Epithelial cell of proximal tubule (primary cell): ENCODE data around the gene STK35. TPM values are rescaled to one million over a fixed set of nuclear protein-coding genes. Genes with fewer than 3 reads are reported as not detected.

Experiments
- DNase-seq: peaks from one replicate; pipeline ENCODE4 v3.0.0-alpha.2; 2011; ENCODE audit warnings: low read depth
- H3K4me3 ChIP-seq: 2 replicates; pipeline ENCODE4 v1.5.1; 2011; ENCODE audit warnings: low read depth, mild to moderate bottlenecking, low read length
- CTCF ChIP-seq: conservative IDR thresholded peaks from 2 replicates; pipeline ENCODE4 v1.5.1; 2012; ENCODE audit warnings: low read depth, mild to moderate bottlenecking, low read length
- total RNA-seq: library from RNA; depleted of rRNA; stranded (reverse); fragments of >200 nt; gene quantifications from 2 replicates; pipeline ENCODE4 v1.2.3, GENCODE V29; 2015

The STK35 gene
- total RNA-seq, 1 donor from 2014 or later, result 23.8 TPM

- no peak for DNase-seq
- H3K4me3 ChIP-seq, result no peak overlapping the region
- no peak for TF ChIP-seq CTCF
Measured at GRCh38 chr20:2156666-2157624, 55.3 kb downstream of the STK35 start.

DNA sequence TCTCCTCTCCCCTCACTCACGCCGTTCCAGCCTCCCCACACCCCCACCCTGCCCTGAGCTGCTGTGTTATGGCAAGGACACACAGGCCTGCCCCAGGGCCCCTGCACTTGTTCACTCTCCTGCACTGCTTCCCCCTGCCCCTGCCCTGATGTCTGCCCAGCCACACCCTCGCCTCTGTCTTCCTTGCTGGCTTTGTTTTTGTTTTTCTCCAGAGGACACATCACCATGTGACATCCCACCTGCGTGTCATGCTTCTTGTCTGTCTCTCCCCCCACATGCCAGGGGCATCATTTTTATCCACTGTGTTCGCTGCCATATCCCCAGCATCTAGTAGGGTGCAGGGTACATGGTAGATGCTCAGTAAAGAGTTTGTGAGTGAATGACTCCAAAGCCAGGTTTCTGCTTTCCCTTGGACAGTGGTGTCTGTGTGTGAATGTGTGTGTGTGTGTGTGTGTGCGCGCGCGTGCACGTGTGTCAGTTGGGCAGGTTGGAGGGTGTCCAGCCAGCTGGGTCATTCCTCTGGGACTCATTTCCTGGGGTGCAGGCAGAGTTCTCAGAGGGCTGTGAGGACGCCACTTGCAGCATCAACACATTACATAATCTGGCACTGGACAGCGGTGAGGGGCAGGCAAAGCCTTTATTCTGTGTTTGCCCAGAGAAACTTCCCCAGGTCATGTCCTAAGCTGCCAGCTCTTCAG is 60.6 kb downstream of the STK35 start:
- H3K4me3 ChIP-seq, result no peak overlapping the region
- no peak for DNase-seq
- TF ChIP-seq CTCF, result no peak

DNA sequence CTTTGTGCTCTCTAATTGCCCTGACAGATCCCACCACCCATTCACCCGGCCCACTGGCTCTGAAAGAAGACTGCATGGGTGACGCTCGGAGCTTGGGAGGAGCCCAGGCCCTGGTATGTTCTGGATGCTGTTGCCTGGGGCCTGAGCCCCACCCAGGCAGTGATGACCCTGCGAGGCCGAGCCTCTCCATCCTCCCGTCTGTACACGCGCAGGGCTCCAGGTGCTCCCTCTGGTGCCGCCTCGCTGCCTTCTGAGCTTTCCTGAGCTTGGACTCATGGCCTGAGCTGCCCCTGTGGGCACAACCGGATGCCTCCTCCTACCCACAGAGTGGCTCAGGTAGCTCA is 61.2 kb downstream of the STK35 start:
- no peak for TF ChIP-seq CTCF
- no peak overlapping the region for H3K4me3 ChIP-seq
- DNase-seq, result no peak

DNA sequence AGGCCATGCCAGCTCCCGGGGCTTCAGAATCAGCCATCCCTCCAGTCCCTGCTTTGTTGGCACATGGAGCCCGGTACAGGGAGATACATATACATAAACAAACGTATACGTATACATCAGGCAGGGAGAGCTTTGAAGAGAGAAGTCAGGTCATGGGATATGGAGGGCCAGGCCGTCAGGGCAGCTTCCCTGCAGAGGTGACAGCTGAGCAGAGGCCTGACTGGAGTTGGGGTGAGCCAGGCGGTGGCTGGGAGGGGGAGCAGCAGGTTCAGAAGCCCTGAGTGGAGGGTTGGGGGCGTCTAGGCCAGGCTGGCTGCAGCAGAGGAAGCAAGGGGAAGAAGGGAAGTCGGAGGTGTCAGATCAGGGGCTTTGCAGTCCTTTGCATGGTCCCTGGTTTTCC is 61.7 kb downstream of the STK35 start:
- H3K4me3 ChIP-seq, result no peak overlapping the region
- no peak for DNase-seq
- no peak for TF ChIP-seq CTCF

DNA sequence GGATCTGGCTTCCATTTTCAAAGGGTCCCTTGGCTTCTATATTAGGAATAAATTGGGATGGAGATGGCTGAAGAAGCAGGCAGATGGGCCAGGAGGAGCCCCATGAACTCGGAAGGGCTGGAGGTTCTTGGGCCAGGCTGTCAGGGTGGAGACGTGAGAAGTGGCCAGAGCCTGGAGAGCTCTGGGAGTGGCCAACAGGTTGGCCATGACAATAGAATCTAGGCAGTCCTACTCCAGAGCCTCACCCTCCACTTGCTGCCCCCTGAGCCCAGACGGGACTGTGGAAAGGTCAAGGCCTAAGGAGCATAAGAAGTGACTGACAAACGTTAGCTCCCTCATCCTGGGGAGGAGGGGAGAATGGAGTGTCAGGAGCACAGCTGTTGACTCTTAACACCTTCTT is 62.1 kb downstream of the STK35 start:
- no peak for DNase-seq
- TF ChIP-seq CTCF, result no peak
- no peak overlapping the region for H3K4me3 ChIP-seq

GRCh38 chr20:2164421-2164820 is 62.8 kb downstream of the STK35 start:
- no peak overlapping the region for H3K4me3 ChIP-seq
- DNase-seq, result no peak
- TF ChIP-seq CTCF, result no peak

GRCh38 chr20:2164966-2165365 is 63.3 kb downstream of the STK35 start:
- DNase-seq, result no peak
- no peak for TF ChIP-seq CTCF
- H3K4me3 ChIP-seq, result no peak overlapping the region
